GM12874 (cell line): ENCODE measurements around the gene ALDH1L2.

ENCODE experiments used
- TF ChIP-seq, protein P1 (sequence below): IDR thresholded peaks from 2 replicates; pipeline ENCODE4 v1.5.1; 2011; ENCODE audit warnings: low read depth, mild to moderate bottlenecking, control low read depth, low read length, moderate library complexity; ENCODE audit not compliant: insufficient read depth

The ALDH1L2 gene

GRCh38 chr12:105083031-105083430, 1.2 kb downstream of the ALDH1L2 start:
- TF ChIP-seq, protein P1, sequence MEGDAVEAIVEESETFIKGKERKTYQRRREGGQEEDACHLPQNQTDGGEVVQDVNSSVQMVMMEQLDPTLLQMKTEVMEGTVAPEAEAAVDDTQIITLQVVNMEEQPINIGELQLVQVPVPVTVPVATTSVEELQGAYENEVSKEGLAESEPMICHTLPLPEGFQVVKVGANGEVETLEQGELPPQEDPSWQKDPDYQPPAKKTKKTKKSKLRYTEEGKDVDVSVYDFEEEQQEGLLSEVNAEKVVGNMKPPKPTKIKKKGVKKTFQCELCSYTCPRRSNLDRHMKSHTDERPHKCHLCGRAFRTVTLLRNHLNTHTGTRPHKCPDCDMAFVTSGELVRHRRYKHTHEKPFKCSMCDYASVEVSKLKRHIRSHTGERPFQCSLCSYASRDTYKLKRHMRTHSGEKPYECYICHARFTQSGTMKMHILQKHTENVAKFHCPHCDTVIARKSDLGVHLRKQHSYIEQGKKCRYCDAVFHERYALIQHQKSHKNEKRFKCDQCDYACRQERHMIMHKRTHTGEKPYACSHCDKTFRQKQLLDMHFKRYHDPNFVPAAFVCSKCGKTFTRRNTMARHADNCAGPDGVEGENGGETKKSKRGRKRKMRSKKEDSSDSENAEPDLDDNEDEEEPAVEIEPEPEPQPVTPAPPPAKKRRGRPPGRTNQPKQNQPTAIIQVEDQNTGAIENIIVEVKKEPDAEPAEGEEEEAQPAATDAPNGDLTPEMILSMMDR: no peak

- TF ChIP-seq, protein P1: no peak
Observed at GRCh38 chr12:105078712-105079570, 5.3 kb downstream of the ALDH1L2 start.

DNA sequence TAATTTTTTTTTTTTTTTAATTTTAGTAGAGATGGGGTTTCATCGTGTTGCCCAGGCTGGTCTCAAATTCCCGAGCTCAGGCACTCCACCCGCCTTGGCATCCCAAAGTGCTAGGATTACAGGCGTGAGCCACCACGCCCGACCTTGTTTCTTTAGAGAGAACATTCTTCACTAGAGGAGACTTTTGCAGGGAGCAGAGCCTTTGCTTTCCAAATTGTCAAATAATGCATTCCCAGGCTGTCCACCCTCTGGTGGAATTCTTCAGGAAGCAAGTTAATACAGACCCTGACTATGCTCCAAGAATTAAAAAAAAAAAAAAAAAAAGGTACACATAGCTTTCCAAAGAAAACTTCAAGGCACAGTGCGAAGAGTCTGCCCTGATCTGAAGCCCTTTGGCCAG, 6.8 kb downstream of the ALDH1L2 start:
- TF ChIP-seq, protein P1: no peak

DNA sequence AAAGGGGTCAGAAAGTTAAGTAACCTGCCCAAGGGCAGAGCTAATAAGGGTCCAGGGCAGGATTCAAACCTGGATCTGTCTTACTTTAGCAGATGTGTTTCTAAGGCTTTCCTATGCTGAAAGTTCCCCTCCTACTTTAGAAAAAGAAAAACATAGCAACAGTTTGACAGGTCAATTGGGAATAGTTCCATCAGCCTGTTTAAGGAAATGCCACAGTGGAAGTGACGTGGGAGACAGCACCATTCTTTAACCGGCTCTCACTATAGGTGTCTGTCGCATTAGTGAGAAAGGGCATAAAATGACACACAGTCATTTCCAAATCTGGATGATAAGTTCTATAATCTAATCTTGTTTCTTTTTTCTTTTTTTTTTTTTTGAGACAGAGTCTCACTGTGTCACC, 7.3 kb downstream of the ALDH1L2 start:
- TF ChIP-seq, protein P1: no peak

DNA sequence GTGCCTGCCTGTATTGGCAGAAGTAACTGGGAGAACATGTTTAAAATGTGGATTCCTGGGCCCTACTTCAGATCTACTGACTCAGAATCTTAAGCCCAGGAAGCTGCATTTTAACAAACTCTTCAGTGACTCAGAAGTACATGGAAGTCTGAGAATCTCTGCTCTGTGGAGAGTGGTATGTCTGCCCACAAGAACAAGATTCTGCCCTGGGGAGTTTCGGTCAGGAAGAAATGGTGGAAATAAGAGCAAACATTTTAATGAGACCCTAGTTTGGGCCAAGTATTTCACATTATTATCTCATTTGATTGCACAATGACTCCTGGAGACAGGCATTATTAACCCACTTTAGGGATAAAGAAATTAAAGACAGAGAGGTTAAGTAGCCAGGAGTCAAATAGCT, 8.2 kb downstream of the ALDH1L2 start:
- TF ChIP-seq, protein P1: no peak

- TF ChIP-seq, protein P1: no peak
Observed at GRCh38 chr12:105072888-105073488, 11.3 kb downstream of the ALDH1L2 start.

- TF ChIP-seq, protein P1: no peak
Observed at GRCh38 chr12:105071981-105072380, 12.3 kb downstream of the ALDH1L2 start.
